GM19372 (cell line): ENCODE measurements around the gene DXO.
"Not testable (repeated sequence)": the region's sequence is repeated elsewhere in the genome, so short reads cannot be mapped to it uniquely, and the experiment has no call there.

Experiments used
- ATAC-seq: cut with Tn5 transposase; IDR thresholded peaks from one replicate; pipeline ENCODE4 v1.9.1; 2021; ENCODE audit warnings: mild to moderate bottlenecking, low read depth, moderate library complexity; ENCODE audit not compliant: unreplicated experiment

DXO gene

GRCh38 chr6:31971993-31972708 is at the start of gene DXO:
Gene DXO (minus strand): TSS chr6:31972138. CDS start chr6:31971675, 463 bp downstream.
- peak; percentile 89 for ATAC-seq

- ATAC-seq, result not testable (repeated sequence)
These were observed 42.6 kb upstream of the DXO start, which contains the start of gene C4B for GRCh38 chr6:32014547-32014946. Gene C4B (plus strand): TSS chr6:32014795. CDS start chr6:32014846, 51 bp downstream.

GRCh38 chr6:32013738-32014137 is 41.8 kb upstream of the DXO start:
- ATAC-seq, result not testable (repeated sequence)

GRCh38 chr6:32012941-32013617 is 41.1 kb upstream of the DXO start:
- ATAC-seq, result not testable (repeated sequence)

- ATAC-seq, result not testable (repeated sequence)
These were observed 39.1 kb upstream of the DXO start for GRCh38 chr6:32010856-32011530.

- not testable (repeated sequence) for ATAC-seq
These were observed 37.6 kb upstream of the DXO start for GRCh38 chr6:32009537-32009936.

GRCh38 chr6:32008616-32009015 is 36.7 kb upstream of the DXO start:
- ATAC-seq, result not testable (repeated sequence)

GRCh38 chr6:32008037-32008436 is 36.1 kb upstream of the DXO start:
- ATAC-seq, result not testable (repeated sequence)

GRCh38 chr6:32007086-32007485 is 35.1 kb upstream of the DXO start:
- ATAC-seq, result not testable (repeated sequence)

- ATAC-seq, result not testable (repeated sequence)
These were observed 34.1 kb upstream of the DXO start for GRCh38 chr6:32005991-32006529.

- not testable (repeated sequence) for ATAC-seq
These were observed 33.6 kb upstream of the DXO start for GRCh38 chr6:32005538-32005880.

GRCh38 chr6:32004864-32005537 is 33.1 kb upstream of the DXO start:
- not testable (repeated sequence) for ATAC-seq

GRCh38 chr6:32004393-32004792 is 32.5 kb upstream of the DXO start:
- ATAC-seq, result not testable (repeated sequence)

- not testable (repeated sequence) for ATAC-seq
These were observed 31.4 kb upstream of the DXO start for GRCh38 chr6:32003301-32003700.

- not testable (repeated sequence) for ATAC-seq
These were observed 30.8 kb upstream of the DXO start for GRCh38 chr6:32002546-32003268.

- not testable (repeated sequence) for ATAC-seq
These were observed 24.4 kb upstream of the DXO start for GRCh38 chr6:31996385-31996784.

- not testable (repeated sequence) for ATAC-seq
These were observed 22.5 kb upstream of the DXO start for GRCh38 chr6:31994421-31994820.

- ATAC-seq, result not testable (repeated sequence)
These were observed 17.4 kb upstream of the DXO start for GRCh38 chr6:31989363-31989762.

GRCh38 chr6:31981744-31982143 is 9.8 kb upstream of the DXO start, which contains the start of gene C4A:
Gene C4A (plus strand): TSS chr6:31982057. CDS start chr6:31982108, 51 bp downstream.
- not testable (repeated sequence) for ATAC-seq

GRCh38 chr6:31980998-31981397 is 9.1 kb upstream of the DXO start:
- ATAC-seq, result not testable (repeated sequence)
